GM23248 (cell line): ENCODE results near the gene BNIPL. TPM values are rescaled to one million over a fixed set of nuclear protein-coding genes. Genes with fewer than 3 reads are reported as not detected.

ENCODE experiments used
- DNase-seq: peaks from one replicate; pipeline ENCODE4 v3.0.0-alpha.2; 2015
- H2AFZ ChIP-seq: fragments of 200-600 bp; sonication (generic); 2 replicates; pipeline ENCODE4 v1.6.1; 2016; ENCODE audit warnings: antibody characterized with exemption
- H3F3A ChIP-seq: fragments of 200-600 bp; sonication (generic); 2 replicates; pipeline ENCODE4 v1.6.1; 2016; ENCODE audit warnings: mild to moderate bottlenecking, antibody characterized with exemption, mixed run types; ENCODE audit not compliant: insufficient read depth
- H3K27ac ChIP-seq: fragments of 200-600 bp; sonication (generic); 2 replicates; pipeline ENCODE4 v1.5.1; 2016; ENCODE audit warnings: mild to moderate bottlenecking
- H3K27me3 ChIP-seq: fragments of 200-600 bp; sonication (generic); replicated peaks from 2 replicates; pipeline ENCODE4 v1.6.1; 2016; ENCODE audit warnings: mild to moderate bottlenecking; ENCODE audit not compliant: insufficient read depth
- H3K36me3 ChIP-seq: fragments of 200-600 bp; sonication (generic); 2 replicates; pipeline ENCODE4 v1.6.1; 2016; ENCODE audit warnings: low read depth, mild to moderate bottlenecking
- H3K4me1 ChIP-seq: fragments of 200-600 bp; sonication (generic); 2 replicates; pipeline ENCODE4 v1.6.1; 2016; ENCODE audit warnings: mild to moderate bottlenecking; ENCODE audit not compliant: insufficient read depth
- H3K4me2 ChIP-seq: fragments of 200-600 bp; sonication (generic); one replicate; pipeline ENCODE4 v1.6.1; 2016; ENCODE audit warnings: mild to moderate bottlenecking; ENCODE audit not compliant: unreplicated experiment
- H3K4me3 ChIP-seq: fragments of 200-600 bp; sonication (generic); 2 replicates; pipeline ENCODE4 v1.5.1; 2016; ENCODE audit warnings: mild to moderate bottlenecking
- H3K79me2 ChIP-seq: fragments of 200-600 bp; sonication (generic); 2 replicates; pipeline ENCODE4 v1.6.1; 2016; ENCODE audit warnings: mild to moderate bottlenecking; ENCODE audit not compliant: insufficient read depth
- H3K9ac ChIP-seq: fragments of 200-600 bp; sonication (generic); 2 replicates; pipeline ENCODE4 v1.6.1; 2016; ENCODE audit warnings: mild to moderate bottlenecking
- H3K9me2 ChIP-seq: fragments of 200-600 bp; sonication (generic); 2 replicates; pipeline ENCODE4 v1.6.1; 2016; ENCODE audit warnings: mixed run types, mild to moderate bottlenecking, moderate library complexity; ENCODE audit not compliant: insufficient read depth
- H3K9me3 ChIP-seq: fragments of 200-600 bp; sonication (generic); one replicate; pipeline ENCODE4 v1.6.1; 2017; ENCODE audit warnings: low read depth
- H4K20me1 ChIP-seq: fragments of 200-600 bp; sonication (generic); 2 replicates; pipeline ENCODE4 v1.6.0; 2016; ENCODE audit not compliant: insufficient read depth
- EZH2 ChIP-seq: fragments of 200-600 bp; sonication (generic); IDR thresholded peaks from 2 replicates; pipeline ENCODE4 v1.6.1; 2018; ENCODE audit warnings: antibody characterized with exemption, mild to moderate bottlenecking; ENCODE audit not compliant: insufficient read depth, poor library complexity, severe bottlenecking
- EZH2phosphoT487 ChIP-seq: fragments of 200-600 bp; sonication (generic); IDR thresholded peaks from 2 replicates; pipeline ENCODE4 v1.6.1; 2018; ENCODE audit warnings: antibody characterized with exemption, moderate library complexity, mild to moderate bottlenecking, low read depth; ENCODE audit not compliant: insufficient read depth
- WGBS, 2 experiments: methylation state at CpG; one replicate each; pipeline ENCODE4 v1.1.6; 2015 to 2017; ENCODE audit warnings: low lambda C conversion rate in 2 of 2, low coverage in 1 of 2; ENCODE audit errors: missing lambda C conversion rate in 2 of 2; 5-methylcytosine and 5-hydroxymethylcytosine counted together
- in situ Hi-C: fragments of 300-500 bp; cut with MboI; formaldehyde crosslinking; loops from 2 replicates; pipeline ENCODE4 v1.15.0; 2020
- polyA plus RNA-seq: library from polyadenylated mRNA; unstranded; fragments of >200 nt; fragmentation: Nextera tagmentation; extraction: Ambion mirVana; gene quantifications from 2 replicates; pipeline ENCODE4 v1.2.1, GENCODE V29; 2016
- total RNA-seq: library from RNA; depleted of rRNA; stranded (reverse); fragments of >200 nt; shearing (Covaris generic); gene quantifications from 2 replicates; pipeline ENCODE4 v1.2.3, GENCODE V29; 2014

BNIPL gene
- total and polyA plus RNA-seq, 2 experiments from 2014 or later: 0.09 TPM; not detected in 1

DNA sequence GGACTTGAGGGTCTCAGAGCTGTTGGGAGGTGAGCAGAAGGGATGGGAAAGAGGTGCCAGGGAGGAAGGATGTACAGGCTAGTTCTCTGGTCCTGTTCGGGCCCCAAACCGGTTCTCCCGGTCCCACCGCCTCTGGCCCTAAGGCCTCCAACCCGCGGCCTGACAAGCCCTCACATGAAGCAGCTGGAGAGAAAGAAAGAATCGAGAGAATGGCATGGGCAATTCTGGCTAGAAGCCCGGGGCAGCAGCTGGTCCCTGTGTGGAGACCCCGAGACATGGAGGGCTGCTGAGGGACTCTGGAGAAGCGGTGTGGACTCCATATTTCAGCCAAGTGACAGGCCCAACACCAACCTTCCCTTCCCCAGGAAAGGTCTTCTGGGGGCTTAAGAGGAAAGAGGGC lies 22.3 kb downstream of the BNIPL start:
- DNase-seq: peak; percentile 52
- Histone ChIP-seq H3K4me2 (peak overlapping the region; percentile 97), H3F3A (peaks cover 32% of the 10 kb centered on the region), H2AFZ (0 out of 2 replicates have a peak overlapping the region, but pooled peaks have one; percentile 91), H3K9me2 (no peaks in the 10 kb centered on the region), H3K9ac (peak overlapping the region; percentile 92), H3K4me3 (peak overlapping the region; percentile 90), H3K36me3 (peaks cover 23% of the 10 kb centered on the region), H3K79me2 (peaks cover 92% of the 10 kb centered on the region), H3K27ac (peak overlapping the region; percentile 74), H3K9me3 (no peaks in the 10 kb centered on the region), H4K20me1 (peaks cover 4% of the 10 kb centered on the region; the same call in 1 of the 2 replicates), H3K4me1 (peaks cover 46% of the 10 kb centered on the region), H3K27me3 (no peaks in the 10 kb centered on the region)
- TF ChIP-seq EZH2 (no peak), EZH2phosphoT487 (no peak)
- in situ Hi-C loops: no loop called here
- 0 to 1% methylated on average over 10 of the region's 10 CpGs for WGBS, 2 experiments

DNA sequence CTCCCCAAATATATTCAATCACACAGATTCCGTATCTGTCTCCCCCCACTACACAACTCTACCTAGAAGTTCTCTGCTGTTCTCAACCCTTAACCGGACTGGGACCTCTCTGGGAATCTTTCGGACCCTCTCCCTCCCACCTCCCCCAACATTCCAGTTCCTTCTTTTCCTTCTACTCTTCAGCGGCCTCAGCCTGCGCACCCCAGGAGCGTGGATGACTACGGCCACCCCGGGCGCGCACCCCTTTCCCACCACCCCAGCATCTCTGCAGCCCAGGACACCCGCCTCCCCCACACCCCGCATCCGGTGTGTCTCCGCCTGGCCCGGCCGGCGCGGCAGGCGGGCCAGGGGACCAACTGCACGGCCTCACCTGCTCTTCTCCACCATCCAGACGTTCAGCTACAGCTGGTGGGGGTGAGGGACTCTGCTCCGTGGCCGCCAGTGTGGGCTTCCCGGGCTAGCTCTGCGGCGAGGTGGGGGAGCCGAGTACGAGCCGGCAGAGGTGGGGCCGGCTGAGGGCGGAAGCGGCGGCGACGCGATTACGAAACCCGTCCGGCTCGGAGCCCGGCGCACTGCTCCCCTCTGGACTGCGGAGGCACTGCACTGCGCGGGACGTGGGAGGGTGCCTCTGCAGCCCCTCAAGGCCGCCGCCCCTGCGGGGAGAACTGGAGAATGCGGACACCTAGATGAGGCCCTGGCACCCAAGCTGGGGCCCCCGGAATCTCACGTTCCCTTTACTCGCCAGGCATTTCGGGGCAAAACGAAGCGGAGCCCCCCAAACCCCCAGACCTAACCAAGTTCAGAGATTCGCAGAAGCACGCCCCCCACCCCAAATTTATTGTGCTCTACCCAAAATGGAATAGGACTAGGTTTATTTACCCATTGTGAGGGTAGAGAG lies 23.0 kb downstream of the BNIPL start, which contains the start of gene CDC42SE1:
Gene CDC42SE1 (minus strand): TSS at position 514 of the 898 bp plus-strand sequence. CDS start 3,892 bp downstream, outside the sequence.
- TF ChIP-seq EZH2: no peak
- Histone ChIP-seq H3K4me2 (peak within 1 kb of the TSS; percentile 97), H3K27ac (peak within 1 kb of the TSS; percentile 74), H3K4me1 (peaks cover 46% of the 10 kb centered on the region), H3K4me3 (peak within 1 kb of the TSS; percentile 90), H3K9ac (peak within 1 kb of the TSS; percentile 92), H3K9me3 (no peaks in the 10 kb centered on the region), H3K36me3 (peaks cover 16% of the 10 kb centered on the region), H2AFZ (peak within 1 kb of the TSS; percentile 91), H3K27me3 (no peaks in the 10 kb centered on the region), H3K79me2 (peaks cover 91% of the 10 kb centered on the region), H3F3A (peaks cover 29% of the 10 kb centered on the region), H4K20me1 (peaks cover 4% of the 10 kb centered on the region; the same call in 1 of the 2 replicates), H3K9me2 (no peaks in the 10 kb centered on the region)
- in situ Hi-C loops: no loop called here
- 0% methylated on average over 39 to 47 of the region's 58 CpGs for WGBS, 2 experiments
- peak; percentile 94 for DNase-seq

DNA sequence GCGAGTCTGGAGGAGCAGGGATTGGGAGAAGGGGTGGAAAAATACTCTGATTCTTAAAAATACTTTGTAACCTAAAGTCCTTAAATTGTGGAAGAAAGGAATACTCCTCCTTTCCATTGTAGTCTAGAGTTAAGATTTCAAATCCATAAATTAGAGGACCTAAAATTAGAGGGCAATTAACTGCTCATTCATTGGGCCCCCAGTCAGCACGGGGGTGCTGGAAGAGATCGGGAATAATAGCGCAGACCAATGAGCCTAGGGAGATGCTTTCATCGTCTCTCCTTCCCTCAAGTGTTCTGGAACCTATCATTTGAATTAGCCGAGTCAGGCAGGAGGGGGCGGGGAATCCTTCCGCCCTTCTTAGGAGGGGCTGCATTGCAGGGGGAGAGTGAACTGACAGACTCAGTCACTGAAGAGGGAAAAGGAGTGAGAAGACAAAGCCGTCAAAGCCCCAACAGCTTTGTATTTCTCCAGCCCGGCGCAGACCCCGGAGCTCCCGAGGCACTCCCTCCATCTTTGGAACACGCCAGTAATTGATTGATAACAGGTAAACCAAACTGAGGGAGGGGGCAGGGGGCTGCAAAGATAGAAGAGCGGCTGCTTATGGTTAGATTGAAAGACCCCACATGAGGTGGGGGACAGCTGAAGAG lies 23.7 kb downstream of the BNIPL start, which contains the start of gene MLLT11:
Gene MLLT11 (plus strand): TSS at position 391 of the 650 bp plus-strand sequence. CDS start 6,828 bp downstream, outside the sequence.
- Histone ChIP-seq H3K9me2 (no peaks in the 10 kb centered on the region), H2AFZ (peak within 1 kb of the TSS; percentile 91), H3K4me3 (peak within 1 kb of the TSS; percentile 90), H3K27me3 (no peaks in the 10 kb centered on the region), H3K27ac (peak within 1 kb of the TSS; percentile 74), H3K4me1 (peaks cover 46% of the 10 kb centered on the region), H4K20me1 (peaks cover 4% of the 10 kb centered on the region; the same call in 1 of the 2 replicates), H3K4me2 (peak within 1 kb of the TSS; percentile 97), H3K9me3 (no peaks in the 10 kb centered on the region), H3K36me3 (peaks cover 8% of the 10 kb centered on the region; the same call in 1 of the 2 replicates), H3F3A (peaks cover 21% of the 10 kb centered on the region), H3K9ac (peak within 1 kb of the TSS; percentile 92), H3K79me2 (peaks cover 91% of the 10 kb centered on the region)
- peak; percentile 72 for DNase-seq
- in situ Hi-C loops: no loop called here
- TF ChIP-seq EZH2 (no peak), EZH2phosphoT487 (no peak)
- 1 to 2% methylated on average over 14 to 15 of the region's 15 CpGs for WGBS, 2 experiments
